Skeletal muscle tissue (tissue), 4 donors: ENCODE results near the gene MADD. TPM values are rescaled to one million over a fixed set of nuclear protein-coding genes. Genes with fewer than 3 reads are reported as not detected.

Experiments
- H3K27ac ChIP-seq: one replicate; pipeline ENCODE4 v1.7.0; 2013; ENCODE audit warnings: mild to moderate bottlenecking, low read depth, low read length, inconsistent platforms
- H3K27me3 ChIP-seq, 3 donors: one replicate each; pipeline ENCODE4 v1.7.0; 2013; ENCODE audit warnings: low read length in 3 of 3; ENCODE audit not compliant: control insufficient read depth in 3 of 3, insufficient read depth in 3 of 3
- H3K36me3 ChIP-seq, 3 donors: one replicate each; pipeline ENCODE4 v1.7.0; 2013; ENCODE audit warnings: low read length in 3 of 3; ENCODE audit not compliant: control insufficient read depth in 3 of 3, insufficient read depth in 3 of 3
- H3K4me1 ChIP-seq, 3 donors: one replicate each; pipeline ENCODE4 v1.7.0; 2013; ENCODE audit warnings: low read length in 3 of 3, mild to moderate bottlenecking in 3 of 3; ENCODE audit not compliant: control insufficient read depth in 3 of 3, insufficient read depth in 3 of 3
- H3K4me3 ChIP-seq, 3 donors: one replicate each; pipeline ENCODE4 v1.7.0; 2013; ENCODE audit warnings: low read length in 3 of 3
- H3K9ac ChIP-seq, 3 donors: one replicate each; pipeline ENCODE4 v1.7.0; 2013; ENCODE audit warnings: low read length in 3 of 3, mild to moderate bottlenecking in 3 of 3, moderate library complexity in 2 of 3, low read depth in 1 of 3
- H3K9me3 ChIP-seq, 3 donors: one replicate each; pipeline ENCODE4 v1.7.0; 2013; ENCODE audit warnings: low read length in 3 of 3; ENCODE audit not compliant: control insufficient read depth in 3 of 3
- total RNA-seq: library from RNA; depleted of rRNA; stranded (reverse); fragments of >200 nt; gene quantifications from one replicate; pipeline ENCODE4 v1.2.3, GENCODE V29; 2014
- donor health status: Osteomylitis.

The MADD gene
- total RNA-seq, 1 donor from 2014 or later: 15.7 TPM

- Histone ChIP-seq H3K27me3 (no peaks in the 10 kb centered on the region), H3K36me3 (peaks cover 23 to 47% (median 43%) of the 10 kb centered on the region in 3 donors), H3K4me3 (no peak overlapping the region), H3K4me1 (peaks cover 39 to 46% (median 43%) of the 10 kb centered on the region in 3 donors), H3K9ac (no peak overlapping the region), H3K27ac (no peak overlapping the region), H3K9me3 (no peaks in the 10 kb centered on the region)
These were observed 58.0 kb downstream of the MADD start for GRCh38 chr11:47327949-47328348.

GRCh38 chr11:47328449-47329390 lies 58.8 kb downstream of the MADD start:
- Histone ChIP-seq H3K4me1 (peaks cover 39 to 46% (median 43%) of the 10 kb centered on the region in 3 donors), H3K36me3 (peaks cover 23 to 47% (median 43%) of the 10 kb centered on the region in 3 donors), H3K4me3 (peak overlapping the region in 1 of 3 donors; percentile 36)

GRCh38 chr11:47329431-47329986 lies 59.6 kb downstream of the MADD start:
- H3K9ac ChIP-seq: peak overlapping the region in 2 of 3 donors; percentile 30 to 69
- no peaks in the 10 kb centered on the region for H3K9me3 ChIP-seq
- H3K4me3 ChIP-seq: peak overlapping the region in 1 of 3 donors; percentile 36
- H3K36me3 ChIP-seq: peaks cover 23 to 47% (median 43%) of the 10 kb centered on the region in 3 donors
- H3K27me3 ChIP-seq: no peaks in the 10 kb centered on the region
- H3K4me1 ChIP-seq: peaks cover 39 to 46% (median 43%) of the 10 kb centered on the region in 3 donors
- peak overlapping the region; percentile 51 for H3K27ac ChIP-seq

More at GRCh38 chr11:47328449-47329390, 58.8 kb downstream of the MADD start:
- no peaks in the 10 kb centered on the region for H3K9me3 ChIP-seq
- peak overlapping the region; percentile 51 for H3K27ac ChIP-seq
- H3K9ac ChIP-seq: peak overlapping the region in 2 of 3 donors; percentile 20 to 69
- no peaks in the 10 kb centered on the region for H3K27me3 ChIP-seq

GRCh38 chr11:47329987-47330931 lies 60.3 kb downstream of the MADD start:
- no peaks in the 10 kb centered on the region for H3K9me3 ChIP-seq
- peak overlapping the region; percentile 68 for H3K27ac ChIP-seq
- no peaks in the 10 kb centered on the region for H3K27me3 ChIP-seq
- H3K4me1 ChIP-seq: peaks cover 39 to 46% (median 43%) of the 10 kb centered on the region in 3 donors
- peaks cover 23 to 43% (median 40%) of the 10 kb centered on the region in 3 donors for H3K36me3 ChIP-seq
- peak overlapping the region in 1 of 3 donors; percentile 29 for H3K4me3 ChIP-seq
- peak overlapping the region in 2 of 3 donors; percentile 30 to 69 for H3K9ac ChIP-seq

- Histone ChIP-seq H3K9ac (peak overlapping the region in 1 of 3 donors; percentile 45), H3K4me3 (no peak overlapping the region), H3K36me3 (peaks cover 23 to 30% (median 25%) of the 10 kb centered on the region in 3 donors), H3K27ac (no peak overlapping the region), H3K27me3 (no peaks in the 10 kb centered on the region), H3K4me1 (peaks cover 34 to 44% (median 40%) of the 10 kb centered on the region in 3 donors), H3K9me3 (no peaks in the 10 kb centered on the region)
These were observed 61.7 kb downstream of the MADD start for GRCh38 chr11:47331454-47332302.

- peaks cover 19 to 24% (median 19%) of the 10 kb centered on the region in 3 donors for H3K36me3 ChIP-seq
- H3K4me3 ChIP-seq: no peak overlapping the region
- no peaks in the 10 kb centered on the region for H3K27me3 ChIP-seq
- H3K4me1 ChIP-seq: peaks cover 34 to 44% (median 40%) of the 10 kb centered on the region in 3 donors
- H3K9ac ChIP-seq: peak overlapping the region in 1 of 3 donors; percentile 45
- H3K27ac ChIP-seq: no peak overlapping the region
- H3K9me3 ChIP-seq: no peaks in the 10 kb centered on the region
These were observed 62.4 kb downstream of the MADD start for GRCh38 chr11:47332303-47332711.

GRCh38 chr11:47332791-47333525 lies 63.0 kb downstream of the MADD start:
- Histone ChIP-seq H3K4me1 (peaks cover 34 to 44% (median 40%) of the 10 kb centered on the region in 3 donors), H3K27ac (no peak overlapping the region), H3K4me3 (no peak overlapping the region), H3K36me3 (peaks cover 13 to 18% (median 13%) of the 10 kb centered on the region in 3 donors), H3K9ac (no peak overlapping the region), H3K9me3 (no peaks in the 10 kb centered on the region), H3K27me3 (no peaks in the 10 kb centered on the region)

GRCh38 chr11:47333526-47333845 lies 63.6 kb downstream of the MADD start:
- Histone ChIP-seq H3K27ac (no peak overlapping the region), H3K36me3 (peaks cover 7 to 13% (median 7%) of the 10 kb centered on the region in 3 donors), H3K9me3 (no peaks in the 10 kb centered on the region), H3K4me1 (peaks cover 34 to 41% (median 40%) of the 10 kb centered on the region in 3 donors), H3K27me3 (no peaks in the 10 kb centered on the region), H3K4me3 (no peak overlapping the region), H3K9ac (no peak overlapping the region)
